HepG2 (cell line): Measurements from ENCODE around the gene CLCA2. TPM values are rescaled to one million over a fixed set of nuclear protein-coding genes. Genes with fewer than 3 reads are reported as not detected.

Experiments
- ARID5B ChIP-seq: IDR thresholded peaks from 2 replicates; pipeline ENCODE4 v1.4.0; 2020; ENCODE audit warnings: mild to moderate bottlenecking, missing genetic modification reagents
- CTCF ChIP-seq: sonication (generic); formaldehyde crosslinking; IDR thresholded peaks from 2 replicates; pipeline ENCODE4 v1.5.0; 2020; ENCODE audit warnings: mild to moderate bottlenecking, missing genetic modification reagents, moderate library complexity
- PLSCR1 ChIP-seq: sonication (generic); formaldehyde crosslinking; IDR thresholded peaks from 2 replicates; pipeline ENCODE4 v1.5.0; 2020; ENCODE audit warnings: missing genetic modification reagents, mild to moderate bottlenecking, borderline replicate concordance
- ZMAT5 ChIP-seq: sonication (generic); formaldehyde crosslinking; IDR thresholded peaks from 2 replicates; pipeline ENCODE4 v1.5.0; 2020; ENCODE audit warnings: mild to moderate bottlenecking, low read depth, missing genetic modification reagents, borderline replicate concordance
- ZNF501 ChIP-seq: sonication (generic); formaldehyde crosslinking; IDR thresholded peaks from 2 replicates; pipeline ENCODE4 v1.5.1; 2020; ENCODE audit warnings: mild to moderate bottlenecking, moderate library complexity, missing genetic modification reagents
- ZNF572 ChIP-seq: sonication (generic); formaldehyde crosslinking; IDR thresholded peaks from 2 replicates; pipeline ENCODE4 v1.5.1; 2020; ENCODE audit warnings: mild to moderate bottlenecking, missing genetic modification reagents
- polyA plus RNA-seq, 8 experiments: library from polyadenylated mRNA; depleted of rRNA in 3 of 8; stranded (reverse) in 7 of 8; unstranded in 1 of 8; fragments of >200 nt; fragmentation: Illumina TruSeq in 4 of 8; extraction: Trizol in 4 of 8; gene quantifications; 2 replicates each; pipeline versions ENCODE4 v1.2.1 to v1.2.3, GENCODE V29; 2011 to 2016; ENCODE audit warnings: low read depth in 4 of 8, missing spikeins in 1 of 8, mixed read lengths in 1 of 8; ENCODE audit not compliant: insufficient read depth in 1 of 8
- total RNA-seq, 5 experiments: library from RNA; depleted of rRNA; stranded (reverse); fragments of >200 nt; fragmentation: Illumina TruSeq; extraction: Trizol; gene quantifications; 2 replicates each; pipeline ENCODE4 v1.2.3, GENCODE V29; 2016; ENCODE audit warnings: low read depth in 1 of 5

Gene CLCA2
- total and polyA plus RNA-seq, 2 of the 13 experiments (the other 11 are each of a cell fraction or from before 2014, with no cell fraction given) = not detected

- TF ChIP-seq ZMAT5 (CRISPR knock-in tag) = no peak
- no peak for TF ChIP-seq ZNF572
- TF ChIP-seq CTCF (CRISPR knock-in tag) = peak; percentile 44
- no peak for TF ChIP-seq ZNF501
- TF ChIP-seq ARID5B (CRISPR knock-in tag) = no peak
- TF ChIP-seq PLSCR1 (CRISPR knock-in tag) = no peak
Observed at GRCh38 chr1:86499987-86500593, 76.1 kb downstream of the CLCA2 start (continued).
